NCI-H510A (cell line): ENCODE measurements around the gene LAX1.
"Not testable (repeated sequence)": the region's sequence is repeated elsewhere in the genome, so short reads cannot be mapped to it uniquely, and the experiment has no call there.

ENCODE experiments used
- DNase-seq: peaks from one replicate; lab custom pipeline; 2025; lab: John Stamatoyannopoulos, UW

LAX1 gene, protein sequence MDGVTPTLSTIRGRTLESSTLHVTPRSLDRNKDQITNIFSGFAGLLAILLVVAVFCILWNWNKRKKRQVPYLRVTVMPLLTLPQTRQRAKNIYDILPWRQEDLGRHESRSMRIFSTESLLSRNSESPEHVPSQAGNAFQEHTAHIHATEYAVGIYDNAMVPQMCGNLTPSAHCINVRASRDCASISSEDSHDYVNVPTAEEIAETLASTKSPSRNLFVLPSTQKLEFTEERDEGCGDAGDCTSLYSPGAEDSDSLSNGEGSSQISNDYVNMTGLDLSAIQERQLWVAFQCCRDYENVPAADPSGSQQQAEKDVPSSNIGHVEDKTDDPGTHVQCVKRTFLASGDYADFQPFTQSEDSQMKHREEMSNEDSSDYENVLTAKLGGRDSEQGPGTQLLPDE

DNA sequence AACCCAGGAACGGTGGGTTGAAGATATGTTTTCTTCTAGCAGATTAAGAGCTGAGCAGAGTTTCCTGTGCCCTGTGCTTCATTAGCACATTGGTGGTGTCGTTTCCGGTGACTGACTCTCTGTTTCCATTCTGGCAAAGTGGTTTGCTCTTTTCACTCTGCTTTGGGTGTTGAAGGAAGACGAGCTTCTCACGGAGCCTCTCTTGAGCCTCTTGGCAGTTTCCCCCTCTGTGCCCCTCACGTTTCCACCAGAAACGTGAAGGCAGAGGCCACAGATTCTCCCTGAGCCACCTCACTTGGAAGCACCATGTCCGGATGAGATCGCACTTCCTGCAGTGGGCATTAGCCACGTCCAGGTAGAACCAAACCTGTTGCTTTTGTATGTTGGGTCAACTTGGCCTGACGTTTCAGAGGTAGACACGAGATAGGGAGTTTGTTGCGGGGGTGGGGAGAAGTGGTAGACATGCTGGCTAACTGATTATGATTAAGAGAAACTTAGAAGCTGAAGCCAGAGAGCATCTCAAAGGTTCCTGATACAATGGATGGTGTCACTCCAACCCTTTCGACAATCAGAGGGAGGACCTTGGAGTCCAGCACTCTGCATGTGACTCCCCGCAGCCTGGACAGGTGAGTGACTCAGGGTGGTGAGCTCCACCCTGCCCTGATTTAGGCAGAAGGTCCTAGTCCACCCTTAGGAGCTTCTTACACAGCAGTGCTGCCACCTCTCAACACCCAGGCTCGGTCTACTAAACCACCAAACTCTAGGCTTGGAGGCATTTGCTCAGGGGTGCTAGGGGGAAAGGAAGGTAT, at the start of gene LAX1:
Gene LAX1 (plus strand): TSS at position 155 of the 809 bp plus-strand sequence. CDS start 383 bp downstream, at position 538.
- DNase-seq = no peak

DNA sequence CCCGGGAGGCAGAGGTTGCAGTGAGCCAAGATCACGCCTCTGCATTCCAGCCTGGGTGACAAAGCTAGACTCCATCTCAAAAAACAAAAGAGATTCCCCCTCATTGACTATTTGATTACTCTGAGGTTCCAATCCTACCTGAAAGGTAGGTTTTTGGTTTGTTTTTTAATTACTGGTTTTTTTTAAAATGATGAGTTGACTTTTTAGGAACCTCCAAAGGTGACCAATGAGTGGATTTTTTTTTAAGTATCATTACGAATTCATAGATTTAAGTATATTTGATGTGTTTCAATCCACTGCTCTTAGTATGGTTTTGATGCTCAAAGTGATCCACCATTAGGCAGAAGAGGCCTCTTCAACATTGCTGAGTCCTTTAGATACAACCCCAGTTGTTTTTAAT, 47.9 kb upstream of the LAX1 start:
- no peak for DNase-seq

DNA sequence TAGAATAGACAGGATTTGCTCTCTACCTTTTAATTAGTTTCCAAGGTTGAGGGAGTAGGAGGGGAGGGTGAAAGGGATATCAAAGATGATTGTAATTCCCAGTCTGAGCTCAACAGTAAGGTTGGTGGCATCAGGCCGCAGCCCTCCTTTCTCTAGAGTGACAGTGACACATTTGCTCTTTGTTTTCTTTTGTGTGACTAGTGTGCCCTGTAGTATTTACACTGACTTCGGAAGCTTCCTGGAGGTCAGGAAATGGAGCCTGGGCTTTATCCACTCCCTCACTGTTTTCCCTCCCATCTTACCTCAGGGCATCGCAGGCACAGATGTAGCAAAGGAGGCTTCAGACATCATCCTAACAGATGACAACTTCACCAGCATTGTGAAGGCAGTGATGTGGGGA, 44.7 kb upstream of the LAX1 start:
- DNase-seq = no peak

DNA sequence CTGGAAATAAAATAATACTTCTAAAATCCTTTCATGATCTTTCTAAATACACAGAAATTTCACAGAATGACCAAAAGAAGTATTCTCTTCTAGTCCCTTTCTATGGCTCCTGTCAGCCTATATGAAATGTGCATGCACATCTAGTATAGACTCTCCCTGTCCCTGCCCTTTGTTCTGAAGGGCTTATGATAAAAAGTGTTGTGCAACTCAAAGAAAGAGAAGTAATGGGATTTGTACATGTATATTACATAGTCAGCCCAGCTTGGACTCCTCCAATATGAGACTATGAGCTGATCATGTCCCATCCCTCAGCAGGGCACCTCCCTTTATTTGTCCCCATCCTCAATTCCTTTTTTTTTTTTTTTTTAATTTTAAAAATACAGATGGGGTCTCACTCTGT, 42.1 kb upstream of the LAX1 start:
- DNase-seq = no peak

DNA sequence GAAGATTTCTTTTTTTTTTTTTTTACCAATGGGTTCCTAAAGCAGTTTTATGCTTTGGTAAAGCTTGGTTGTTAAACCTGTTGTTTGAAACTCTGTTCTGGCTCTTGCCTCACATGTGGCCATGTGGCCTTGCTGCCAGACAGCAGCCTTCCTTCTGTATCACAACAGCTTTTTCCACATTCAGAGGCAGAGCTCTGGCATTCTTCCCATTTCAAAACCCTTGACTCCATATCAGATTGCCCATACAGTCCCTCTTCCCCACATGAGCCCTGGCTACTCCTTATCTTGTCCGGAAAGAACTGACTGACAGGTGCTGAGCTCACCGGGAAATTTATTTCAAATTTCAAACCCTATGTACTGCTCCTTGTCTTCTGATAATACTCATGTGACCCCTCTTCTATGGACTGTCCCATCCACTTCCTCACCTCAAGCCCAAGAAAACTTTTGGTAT, 38.5 kb upstream of the LAX1 start:
- DNase-seq = no peak

DNA sequence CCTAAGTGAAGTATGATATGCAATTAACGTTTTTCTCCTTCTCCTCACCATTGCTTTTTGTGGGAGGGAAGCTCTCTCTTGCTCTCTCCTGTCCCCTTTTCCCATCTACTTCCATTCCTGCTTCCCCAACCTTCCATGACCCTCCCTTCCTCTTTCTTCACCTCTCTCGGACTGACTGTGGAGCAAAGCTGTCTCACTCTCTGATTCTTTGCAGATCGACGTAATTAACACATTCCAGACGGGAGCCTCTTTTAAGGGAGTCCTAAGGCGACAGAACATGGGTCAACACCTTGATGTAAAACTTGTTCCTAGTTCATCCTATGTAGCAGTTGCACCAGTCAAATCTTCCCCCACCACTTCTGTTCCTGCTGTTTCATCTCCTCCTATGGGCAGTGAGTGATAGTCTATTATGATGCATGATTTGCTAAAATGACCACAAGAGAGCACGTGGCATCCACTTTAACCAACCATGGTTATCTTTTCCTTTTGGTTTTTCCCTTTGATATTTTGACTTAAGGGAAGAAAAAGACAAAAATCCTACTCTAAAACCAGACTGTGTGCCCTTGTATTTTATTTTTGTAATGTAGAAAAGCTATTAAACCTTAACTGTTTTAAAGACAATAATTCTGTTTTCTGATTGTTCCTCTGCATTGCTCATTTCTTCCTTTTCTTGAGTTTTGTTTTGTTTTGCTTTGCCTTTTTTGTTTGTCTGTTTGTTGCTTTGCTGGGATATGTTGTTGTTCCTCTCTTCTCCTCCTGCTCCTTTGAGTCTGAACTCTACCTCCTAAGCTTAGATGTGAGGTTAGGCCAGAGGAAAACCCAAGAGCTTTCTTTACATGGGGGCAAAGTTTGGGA, 31.7 kb upstream of the LAX1 start:
- DNase-seq = no peak

DNA sequence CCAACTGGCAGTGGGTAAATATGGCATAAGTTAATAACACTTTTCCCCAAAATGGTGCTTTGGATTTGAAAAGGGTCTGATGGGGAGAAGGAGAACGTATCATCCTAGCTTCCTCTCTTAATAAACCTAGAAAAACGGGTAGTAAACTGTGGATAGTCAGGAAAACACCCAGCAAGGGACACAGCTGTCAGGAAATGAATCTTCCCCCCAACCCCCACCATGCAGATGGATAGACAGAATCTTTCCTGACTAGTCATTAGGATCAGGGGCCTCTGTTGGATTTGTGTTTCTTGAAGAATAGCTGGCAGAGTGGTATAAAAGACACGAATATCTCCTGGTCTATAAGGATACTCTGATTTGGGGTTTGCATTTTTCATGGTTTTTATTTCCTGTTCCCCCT, 22.5 kb upstream of the LAX1 start:
- DNase-seq = no peak

DNA sequence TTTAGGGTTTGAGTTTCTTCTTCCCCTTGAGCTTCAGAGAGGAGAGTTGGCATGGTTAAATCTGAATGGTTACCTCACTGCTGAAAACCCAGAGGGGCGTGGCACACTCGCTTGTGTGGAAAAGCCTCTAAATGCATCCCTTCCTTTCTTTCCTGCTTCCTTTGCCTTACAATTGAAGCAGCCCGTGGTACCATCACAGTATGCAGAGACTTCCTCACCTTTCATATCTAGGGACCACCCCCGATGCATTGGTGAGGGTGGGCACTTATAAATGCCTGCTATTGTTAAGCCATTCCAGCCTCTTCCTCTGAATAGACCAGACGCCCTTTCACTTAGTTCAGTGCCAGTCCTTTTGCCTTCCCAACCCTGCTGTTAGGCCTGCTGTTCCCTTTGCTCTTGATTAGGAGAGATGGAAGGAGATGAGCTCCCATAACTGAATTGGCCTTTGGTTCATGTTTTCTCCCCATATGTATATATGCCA, 21.9 kb upstream of the LAX1 start:
- no peak for DNase-seq

DNA sequence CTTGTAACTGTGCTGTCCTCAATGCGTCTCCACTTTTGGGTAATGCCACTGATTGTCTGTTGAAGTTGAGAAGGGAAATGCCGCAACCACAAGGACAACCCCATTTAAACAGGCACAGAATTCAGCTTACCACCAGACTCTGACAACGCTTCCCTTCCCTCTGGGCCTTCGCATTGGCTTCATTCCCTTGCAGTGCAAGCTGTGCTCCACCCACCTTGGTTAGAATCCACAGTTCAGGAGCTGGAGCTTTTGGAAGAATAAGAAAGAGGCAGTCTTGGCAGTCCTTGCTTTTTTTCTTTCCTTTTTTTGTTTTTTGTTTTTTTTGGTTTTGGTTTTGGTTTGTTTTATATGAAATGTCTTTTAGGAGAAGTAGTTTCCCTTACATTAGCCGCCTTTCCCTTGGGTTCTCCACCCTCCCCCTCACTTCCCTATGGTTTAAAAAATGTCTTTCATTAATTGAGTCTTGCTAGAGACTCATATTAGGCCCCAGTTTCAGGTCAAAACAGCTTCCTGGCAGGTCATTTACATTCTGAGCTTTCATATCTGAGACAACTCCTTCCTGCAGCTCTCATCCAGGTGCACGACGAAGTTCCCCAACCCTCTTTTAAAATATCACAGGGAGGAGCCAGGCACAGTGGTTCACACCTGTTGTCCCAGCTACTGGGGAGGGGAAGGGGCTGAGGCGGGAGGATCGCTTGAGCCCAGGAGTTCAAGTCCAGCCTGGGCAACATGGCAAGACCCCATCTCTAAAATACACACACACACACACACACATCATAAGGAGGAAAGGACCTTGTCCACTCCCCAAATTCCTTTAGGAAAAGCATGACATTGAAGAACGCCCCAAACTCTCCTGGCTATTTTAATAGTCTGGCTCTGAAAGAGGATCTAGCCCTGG, 20.7 kb upstream of the LAX1 start:
- no peak for DNase-seq

DNA sequence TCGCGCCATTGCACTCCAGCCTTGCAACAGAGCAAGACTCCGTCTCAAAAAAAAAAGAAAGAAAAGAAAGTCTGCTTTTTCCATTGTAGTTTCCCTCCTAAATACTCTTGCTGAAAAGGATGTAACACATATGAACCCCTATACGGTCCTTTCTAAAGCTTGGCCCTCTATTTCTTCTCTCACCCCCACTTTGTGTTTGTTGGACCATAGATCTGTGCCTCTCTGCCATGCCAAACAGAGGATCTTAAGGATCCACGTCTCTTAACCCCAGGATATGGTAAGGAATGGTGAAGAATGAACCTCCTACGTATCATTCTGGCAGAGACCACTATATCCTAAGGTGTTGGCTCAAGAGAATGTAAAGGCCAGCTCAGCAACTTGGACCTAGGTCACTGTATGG, 18.7 kb upstream of the LAX1 start:
- no peak for DNase-seq

DNA sequence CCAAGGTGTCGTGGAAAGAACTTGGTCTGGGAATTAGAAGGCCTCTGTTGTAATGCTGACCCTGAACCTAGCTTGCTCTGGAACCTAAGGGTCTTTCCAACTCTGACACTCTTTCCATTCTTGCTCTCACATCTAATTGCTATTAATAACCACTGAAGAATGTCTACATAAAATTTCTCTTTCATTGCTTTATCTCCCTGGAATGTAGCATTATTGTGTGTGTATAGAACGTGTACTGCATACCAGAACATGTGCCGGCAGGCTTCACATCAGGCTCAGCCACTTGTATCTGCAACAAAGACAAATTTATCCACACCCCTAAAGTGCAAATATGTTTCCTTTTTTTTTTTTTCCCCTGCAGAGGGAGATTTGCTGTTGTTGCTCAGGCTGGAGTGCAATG, 13.9 kb upstream of the LAX1 start:
- no peak for DNase-seq

DNA sequence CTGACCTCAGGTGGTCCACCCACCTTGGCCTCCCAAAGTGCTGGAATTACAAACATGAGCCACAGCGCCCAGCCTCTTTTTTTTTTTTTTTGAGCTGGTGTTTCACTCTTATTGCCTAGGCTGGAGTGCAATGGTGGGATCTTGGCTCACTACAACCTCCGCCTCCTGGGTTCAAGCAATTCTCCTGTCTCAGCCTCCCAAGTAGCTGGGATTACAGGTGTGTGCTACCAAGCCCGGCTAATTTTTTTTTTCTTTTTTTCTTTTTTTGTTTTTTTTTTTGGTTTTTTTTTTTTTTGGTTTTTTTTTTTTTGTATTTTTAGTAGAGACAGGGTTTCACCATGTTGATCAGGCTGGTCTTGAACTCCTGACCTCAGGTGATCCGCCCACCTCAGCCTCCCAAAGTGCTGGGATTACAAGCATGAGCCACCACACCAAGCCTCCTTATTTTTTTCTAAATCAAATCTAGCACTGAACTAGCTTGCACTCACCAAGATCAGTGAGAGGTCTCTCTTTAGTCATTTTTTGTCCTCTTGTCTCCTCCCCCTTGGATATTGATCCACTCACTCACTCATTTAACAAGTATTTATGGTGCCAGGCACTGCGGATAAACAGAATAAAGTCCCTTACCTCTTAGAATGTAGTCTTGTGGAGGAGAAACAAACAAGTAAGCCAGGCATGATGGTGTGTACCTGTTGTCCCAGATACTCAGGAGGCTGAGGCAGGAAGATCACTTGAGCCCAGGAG, 13.2 kb upstream of the LAX1 start:
- DNase-seq = not testable (repeated sequence)

DNA sequence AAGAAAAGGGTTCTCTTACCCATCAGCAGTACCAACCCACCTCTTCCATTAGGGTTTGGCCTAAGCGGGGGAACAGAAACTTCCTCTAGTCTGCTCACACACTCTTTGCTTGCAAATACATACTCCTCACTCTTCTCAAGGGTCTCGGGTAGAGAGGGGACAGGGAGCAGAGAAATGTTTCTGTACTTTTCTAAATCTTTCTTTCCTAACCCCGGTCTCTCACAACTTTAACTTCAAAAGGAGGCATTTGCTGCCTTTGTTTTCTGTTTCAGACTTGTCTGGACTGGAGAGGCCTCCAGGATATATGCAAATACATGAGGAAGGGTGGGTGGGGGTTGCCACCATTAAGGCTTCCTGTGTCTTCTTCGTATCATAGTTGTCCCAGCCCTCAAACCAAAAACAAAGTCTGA, 10.5 kb upstream of the LAX1 start:
- no peak for DNase-seq

DNA sequence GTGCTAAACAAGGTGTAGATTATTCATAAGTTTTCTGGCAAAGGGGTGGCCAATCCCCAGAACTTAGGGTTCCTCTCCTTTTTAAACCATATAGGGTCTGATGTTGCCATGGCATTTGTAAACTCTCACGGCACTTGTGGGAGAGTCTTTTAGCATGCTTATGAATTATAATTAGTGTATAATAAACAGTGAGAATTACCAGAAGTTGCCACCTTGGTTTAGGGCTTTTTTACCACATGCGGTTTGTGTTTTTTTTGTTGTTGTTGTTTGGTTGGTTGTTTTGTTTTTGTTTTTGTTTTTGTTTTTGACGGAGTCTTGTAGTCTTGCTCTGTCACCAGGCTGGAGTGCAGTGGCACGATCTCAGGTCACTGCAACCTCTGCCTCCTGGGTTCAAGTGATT, 8.9 kb upstream of the LAX1 start:
- no peak for DNase-seq

DNA sequence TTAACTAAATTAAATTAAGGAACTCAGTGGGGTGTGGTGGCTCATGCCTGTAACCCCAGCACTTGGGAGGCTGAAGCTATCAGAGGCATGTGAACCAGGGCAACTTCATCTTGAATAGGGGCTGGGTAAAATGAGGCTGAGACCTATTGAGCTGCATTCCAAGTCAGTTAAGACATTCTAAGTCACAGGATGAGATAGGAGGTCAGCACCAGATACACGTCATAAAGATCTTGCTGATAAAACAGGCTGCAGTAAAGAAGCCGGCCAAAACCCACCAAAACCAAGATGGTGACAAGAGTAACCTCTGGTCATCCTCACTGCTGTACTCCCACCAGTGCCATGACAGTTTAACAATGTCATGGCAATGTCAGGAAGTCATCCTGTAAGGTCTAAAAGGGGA, 6.2 kb upstream of the LAX1 start:
- not testable (repeated sequence) for DNase-seq

DNA sequence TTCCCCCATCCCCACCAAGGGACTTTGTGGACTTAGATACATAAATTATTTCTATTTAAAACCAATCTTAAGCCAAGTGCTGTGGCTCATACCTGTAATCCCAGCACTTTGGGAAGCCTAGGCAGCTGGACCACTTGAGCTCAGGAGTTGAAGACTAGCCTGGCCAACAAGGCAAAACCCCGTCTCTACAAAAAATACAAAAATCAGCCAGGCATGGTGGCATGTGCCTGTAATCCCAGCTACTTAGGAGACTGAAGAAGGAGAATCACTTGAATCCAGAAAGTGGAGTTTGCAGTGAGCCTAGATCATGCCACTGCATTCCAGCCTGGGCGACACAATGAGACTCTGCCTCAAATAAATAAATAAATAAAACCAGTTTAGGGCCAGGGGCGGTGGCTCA, 4.5 kb upstream of the LAX1 start:
- DNase-seq = no peak

DNA sequence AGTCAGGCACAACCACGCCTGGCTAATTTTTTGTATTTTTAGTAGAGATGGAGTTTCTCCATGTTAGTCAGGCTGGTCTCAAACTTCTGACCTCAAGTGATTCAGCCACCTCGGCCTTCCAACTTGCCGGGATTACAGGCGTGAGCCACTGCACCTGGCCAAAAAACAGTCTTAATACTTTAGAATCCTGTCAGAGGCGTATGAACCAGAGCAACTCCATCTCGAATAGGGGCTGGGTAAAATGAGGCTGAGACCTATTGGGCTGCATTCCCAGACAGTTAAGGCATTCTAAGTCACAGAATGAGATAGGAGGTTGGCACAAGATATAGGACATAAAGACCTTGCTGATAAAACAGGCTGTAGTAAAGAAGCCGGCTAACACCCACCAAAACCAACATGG, 3.0 kb upstream of the LAX1 start:
- not testable (repeated sequence) for DNase-seq

DNA sequence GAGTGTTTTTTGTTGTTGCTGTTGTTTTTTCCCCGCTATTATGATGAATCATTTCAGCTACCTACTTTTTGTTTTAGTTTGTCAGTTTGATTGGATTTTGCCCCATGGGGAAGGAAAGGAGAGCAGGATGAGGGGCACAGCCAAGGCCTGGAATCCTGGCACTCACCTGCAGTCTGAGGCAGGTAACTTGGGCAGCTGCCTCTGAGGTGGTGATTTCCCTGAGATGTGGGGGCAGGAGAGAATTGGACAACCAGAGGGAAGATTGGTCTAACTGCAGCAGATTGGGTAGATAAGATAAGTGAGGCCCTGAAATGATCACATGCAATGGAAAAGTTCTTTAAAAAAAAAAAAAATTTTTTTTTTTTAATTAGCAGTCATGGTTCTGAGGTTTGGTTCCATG, 1.5 kb upstream of the LAX1 start:
- DNase-seq = no peak

DNA sequence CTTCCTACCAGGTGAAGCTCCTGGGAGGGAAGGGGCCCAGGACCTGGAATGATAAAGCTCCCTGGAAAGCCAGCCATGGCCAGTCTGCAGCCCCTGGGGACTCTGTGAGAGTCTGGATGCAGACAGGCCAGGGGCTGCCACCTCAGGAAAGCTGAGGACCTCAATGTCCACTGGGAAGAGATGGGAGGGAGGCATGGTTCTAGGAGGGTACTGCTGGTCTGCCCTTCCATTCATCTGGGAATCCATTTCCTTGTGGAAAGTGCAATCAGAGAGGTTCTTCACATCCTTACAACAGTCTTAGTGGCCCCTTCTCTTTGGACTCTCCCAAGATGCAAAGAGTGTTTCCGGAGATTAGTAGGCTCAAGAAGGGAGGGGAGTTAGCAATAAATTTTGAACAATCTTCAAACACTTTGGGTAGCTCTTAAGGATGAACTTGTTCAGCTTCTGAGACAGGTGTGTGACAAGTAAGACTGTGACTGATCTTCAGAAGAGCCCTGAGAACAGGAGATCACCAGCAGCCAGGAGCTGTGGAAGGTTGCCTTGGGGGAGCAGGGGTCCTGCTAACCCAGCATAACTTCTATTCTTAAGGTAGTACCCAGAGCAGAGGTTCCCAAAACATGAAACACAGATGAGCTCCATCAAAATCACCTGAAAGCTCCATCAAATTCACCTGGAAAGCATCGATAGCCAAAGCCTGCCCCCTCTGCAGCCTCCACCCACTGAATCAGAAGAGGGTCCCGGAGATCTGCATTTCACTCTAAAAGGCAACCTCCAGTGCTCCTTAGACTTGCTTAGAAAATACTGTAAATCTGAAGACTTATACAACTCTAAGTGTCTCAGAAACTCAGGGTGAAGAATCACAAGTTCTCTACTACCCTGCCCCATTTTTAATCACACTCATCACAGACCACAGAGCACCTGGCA, 616 bp upstream of the LAX1 start:
- DNase-seq = no peak
